ENCODE data around the gene TAF7.
"Not testable (repeated sequence)": the region's sequence is repeated elsewhere in the genome, so short reads cannot be mapped to it uniquely, and the experiment has no call there.

GRCh38 chr5:141340781-141341354 lies 20.3 kb upstream of the TAF7 start:
- not testable (repeated sequence) for TF ChIP-seq CTCF (IDR thresholded peaks at IDR 0.05); ZFX (IDR thresholded peaks at IDR 0.05; ENCODE audit: borderline replicate concordance)
